Lung (tissue), 12 donors: ENCODE measurements around the gene ZNF529. TPM values are rescaled to one million over a fixed set of nuclear protein-coding genes. Genes with fewer than 3 reads are reported as not detected.

Experiments used
- ATAC-seq: fragments of 200-7000 bp; cut with Tn5 transposase; one replicate; pipeline ENCODE4 v1.9.1; 2020; ENCODE audit warnings: moderate number of reproducible peaks; ENCODE audit not compliant: insufficient read depth, low FRiP score
- DNase-seq, 3 donors: peaks; one replicate each; pipeline ENCODE4 v3.0.0-alpha.2; 2013 to 2017
- H3K27ac ChIP-seq, 2 donors: one replicate each; pipeline ENCODE4 v1.5.1; 2013; ENCODE audit warnings: mild to moderate bottlenecking in 2 of 2, moderate library complexity in 2 of 2, control low read depth in 1 of 2, inconsistent platforms in 1 of 2, low read depth in 1 of 2, low read length in 1 of 2
- H3K27me3 ChIP-seq, 3 donors: one replicate each; pipeline ENCODE4 v1.5.1; 2013; ENCODE audit warnings: low read length in 2 of 3; ENCODE audit not compliant: control insufficient read depth in 3 of 3, insufficient read depth in 3 of 3
- H3K36me3 ChIP-seq, 4 donors: one replicate each; pipeline ENCODE4 v1.5.1; 2013; ENCODE audit warnings: low read length in 4 of 4, mild to moderate bottlenecking in 1 of 4, moderate library complexity in 1 of 4; ENCODE audit not compliant: control insufficient read depth in 4 of 4, insufficient read depth in 4 of 4
- H3K4me1 ChIP-seq, 5 donors: one replicate each; pipeline ENCODE4 v1.5.1; 2013; ENCODE audit warnings: low read length in 5 of 5, mild to moderate bottlenecking in 2 of 5, moderate library complexity in 1 of 5; ENCODE audit not compliant: control insufficient read depth in 5 of 5, insufficient read depth in 5 of 5
- H3K4me3 ChIP-seq: one replicate; pipeline ENCODE4 v1.5.1; 2013; ENCODE audit warnings: mild to moderate bottlenecking, control low read depth, moderate library complexity
- H3K9ac ChIP-seq, 2 donors: one replicate each; pipeline ENCODE4 v1.5.1; 2013; ENCODE audit warnings: low read length in 2 of 2, control low read depth in 1 of 2; ENCODE audit not compliant: insufficient read depth in 1 of 2
- H3K9me3 ChIP-seq, 4 donors: one replicate each; pipeline ENCODE4 v1.5.1; 2013; ENCODE audit warnings: low read length in 3 of 4, mild to moderate bottlenecking in 1 of 4, moderate library complexity in 1 of 4; ENCODE audit not compliant: control insufficient read depth in 4 of 4, insufficient read depth in 3 of 4
- CTCF ChIP-seq: IDR thresholded peaks from 2 replicates; pipeline ENCODE4 v1.5.1; 2012; ENCODE audit warnings: mild to moderate bottlenecking; ENCODE audit errors: control extremely low read depth, extremely low read depth
- WGBS, 2 donors: extraction: QIAGEN DNeasy Blood & Tissue Kit; methylation state at CpG; one replicate each; pipeline ENCODE4 v1.1.7; 2013; 5-methylcytosine and 5-hydroxymethylcytosine counted together
- polyA plus RNA-seq, 2 donors: library from polyadenylated mRNA; stranded (reverse); fragments of 200-250 nt; gene quantifications; one replicate each; pipeline ENCODE4 v1.2.1, GENCODE V29; 2013
- total RNA-seq, 2 donors: library from RNA; depleted of rRNA in 1 of 2; stranded (reverse); fragments of >200 nt in 1 of 2; gene quantifications; one replicate each; pipeline ENCODE4 v1.2.1, GENCODE V29; 2014 to 2021
- donor health status: control.
- donor health status: control.
- donor health status: Bipolar disorder and iron deficiency.
- donor health status: healthy.
- donor health status: DM: yes; HTN: yes; CAD: no.

The ZNF529 gene
- total and polyA plus RNA-seq, 4 donors: 2.5 to 26.4 (median 6.6) TPM

GRCh38 chr19:36564391-36564790, 8.7 kb downstream of the ZNF529 start:
- WGBS, 2 donors: 96 to 100% methylated on average over 1 of the region's 1 CpG
- H3K36me3 ChIP-seq: peaks cover 9 to 32% (median 30%) of the 10 kb centered on the region in 4 donors
- no peaks in the 10 kb centered on the region for H3K4me1 ChIP-seq
- no peak overlapping the region for H3K9ac ChIP-seq
- H3K27ac ChIP-seq: no peak overlapping the region
- no peak for TF ChIP-seq CTCF
- DNase-seq (no peak), ATAC-seq (no peak)
- H3K9me3 ChIP-seq: peaks cover 5 to 38% (median 24%) of the 10 kb centered on the region in 4 donors
- no peak overlapping the region for H3K4me3 ChIP-seq
- no peaks in the 10 kb centered on the region for H3K27me3 ChIP-seq

DNA sequence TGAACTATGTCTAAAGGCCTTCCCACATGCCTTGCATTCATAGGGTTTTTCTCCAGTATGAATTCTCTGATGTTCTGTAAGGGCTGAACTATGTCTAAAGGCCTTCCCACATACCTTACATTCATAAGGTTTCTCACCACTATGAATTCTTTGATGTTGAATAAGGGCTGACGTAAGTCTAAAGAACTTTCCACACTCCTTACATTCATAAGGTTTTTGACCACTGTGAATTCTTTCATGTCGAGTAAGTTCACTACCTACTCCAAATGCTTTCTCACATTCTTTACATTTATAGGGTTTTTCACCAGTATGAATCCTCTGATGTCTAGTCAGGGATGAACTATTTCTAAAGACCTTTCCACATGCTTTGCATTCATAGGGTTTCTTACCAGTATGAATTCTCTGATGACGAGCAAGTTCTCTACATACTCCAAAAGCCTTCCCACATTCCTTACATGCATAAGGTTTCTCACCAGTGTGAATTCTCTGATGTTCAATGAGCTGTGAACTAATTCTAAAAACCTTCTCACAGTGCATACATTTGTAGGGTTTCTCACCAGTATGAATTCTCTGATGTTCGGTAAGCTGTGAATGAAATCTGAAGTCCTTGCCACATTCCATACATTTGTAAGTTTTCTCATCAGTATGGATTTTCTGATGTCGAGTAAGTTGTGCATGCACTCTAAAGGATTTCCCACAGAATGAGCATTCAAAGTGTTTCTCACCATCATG, 25.9 kb downstream of the ZNF529 start:
- no peak for ATAC-seq
- no peak overlapping the region for H3K27ac ChIP-seq
- H3K4me3 ChIP-seq: no peak overlapping the region
- no peak for TF ChIP-seq CTCF
- no peak overlapping the region for H3K9ac ChIP-seq
- 97 to 99% methylated on average over 5 of the region's 5 CpGs for WGBS, 2 donors
- H3K9me3 ChIP-seq: peaks cover 20 to 64% (median 52%) of the 10 kb centered on the region in 4 donors
- peaks cover 20 to 90% (median 66%) of the 10 kb centered on the region in 4 donors for H3K36me3 ChIP-seq
- no peak for DNase-seq
- H3K27me3 ChIP-seq: no peaks in the 10 kb centered on the region
- no peaks in the 10 kb centered on the region for H3K4me1 ChIP-seq

DNA sequence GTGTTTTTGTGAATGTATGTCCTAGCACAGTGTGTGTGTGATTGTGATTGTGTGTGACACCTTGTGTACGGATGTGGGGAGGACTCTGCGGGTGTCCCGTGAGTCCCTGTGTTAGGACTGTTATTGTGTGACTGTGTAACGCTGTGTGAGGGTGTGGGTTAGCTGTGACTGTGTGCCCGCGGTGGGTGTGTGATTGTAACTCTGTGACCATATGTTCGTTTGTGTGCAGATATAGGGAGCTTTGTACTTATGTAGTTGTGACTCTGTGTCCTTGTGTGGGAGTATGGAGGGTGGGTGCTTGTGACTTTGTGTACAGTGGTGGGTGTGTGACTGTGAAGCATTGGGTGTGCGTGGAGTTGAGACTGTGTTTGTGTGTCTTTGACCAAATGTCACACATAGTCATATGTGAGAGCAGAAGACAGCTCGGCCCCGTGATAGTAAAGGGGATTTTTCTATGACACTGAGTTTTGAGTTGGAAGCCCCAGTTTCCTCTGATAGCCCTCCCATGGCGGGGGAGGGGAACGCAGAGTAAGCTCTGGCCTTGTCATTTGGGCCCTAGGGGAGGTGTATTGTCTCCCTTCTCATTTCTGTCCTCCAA, 44.1 kb downstream of the ZNF529 start:
- DNase-seq (no peak), ATAC-seq (no peak)
- Histone ChIP-seq H3K9ac (peak overlapping the region; percentile 80 to 99), H3K4me1 (peaks cover 0 to 15% (median 4%) of the 10 kb centered on the region in 5 donors), H3K27me3 (no peaks in the 10 kb centered on the region), H3K36me3 (peaks cover 1 to 28% (median 14%) of the 10 kb centered on the region in 4 donors), H3K27ac (peak overlapping the region; percentile 93 to 95), H3K4me3 (peak overlapping the region; percentile 71), H3K9me3 (peaks cover 0 to 16% (median 13%) of the 10 kb centered on the region in 4 donors)
- 14 to 19% methylated on average over 12 of the region's 12 CpGs for WGBS, 2 donors
- TF ChIP-seq CTCF: no peak
